Amniotic epithelial cell (primary cell): ENCODE measurements around the gene SCGB3A2.
"Not testable (repeated sequence)": the region's sequence is repeated elsewhere in the genome, so short reads cannot be mapped to it uniquely, and the experiment has no call there.

ENCODE experiments used
- DNase-seq: peaks from one replicate; pipeline ENCODE4 v3.0.0-alpha.2; 2010; ENCODE audit warnings: low read depth

SCGB3A2 gene

DNA sequence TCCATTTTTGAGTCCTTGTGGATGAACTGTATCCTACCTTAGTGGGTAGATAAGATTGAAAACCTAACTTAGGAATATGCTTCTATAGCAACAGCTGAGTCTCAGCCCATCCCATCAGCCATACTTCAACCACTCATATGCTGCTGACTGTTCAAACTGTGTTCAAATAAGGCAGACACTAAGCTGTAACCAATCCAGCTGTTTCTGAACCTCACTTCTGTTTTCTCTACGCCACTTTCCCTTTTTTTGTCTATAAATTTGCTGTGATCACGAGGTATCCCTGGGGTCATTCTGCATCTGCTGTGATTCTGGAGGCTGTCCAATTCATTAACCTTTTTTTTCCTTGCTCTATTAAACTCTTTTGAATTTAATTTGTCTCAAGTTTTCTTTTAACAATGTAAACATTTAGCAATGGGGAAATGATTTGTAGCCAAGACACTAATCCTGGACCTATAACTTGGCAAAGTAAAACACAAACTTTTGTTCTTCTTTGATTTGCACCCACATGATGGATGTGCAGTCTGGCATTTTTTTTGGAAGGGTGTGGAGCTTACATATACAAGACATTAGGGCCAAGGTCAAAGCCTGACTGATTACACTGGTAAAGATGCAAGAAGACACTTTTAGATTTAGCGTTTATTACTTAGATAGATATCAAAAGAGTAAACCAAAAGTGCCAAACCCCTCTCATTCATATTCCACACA, 14.9 kb upstream of the SCGB3A2 start:
- DNase-seq, result no peak

DNA sequence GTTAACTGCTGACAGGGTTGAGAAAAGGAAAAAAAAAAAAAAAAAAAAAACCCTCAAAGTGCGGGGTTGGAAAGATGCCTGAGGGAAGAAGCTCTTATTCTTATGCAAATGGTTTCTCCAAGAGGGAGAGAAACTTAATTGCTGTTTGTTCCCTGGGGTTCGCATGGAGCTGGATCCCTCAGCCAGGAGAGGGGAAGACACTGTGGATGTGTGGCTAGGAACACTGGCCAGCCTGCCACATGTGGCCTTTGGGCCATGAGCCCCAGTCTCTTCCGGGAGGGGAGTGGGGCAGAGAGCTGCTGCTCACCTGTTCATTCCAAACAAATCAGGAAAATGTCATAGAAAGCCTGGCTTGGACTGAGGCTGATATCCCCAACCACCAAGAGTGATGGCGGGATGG, 9.4 kb upstream of the SCGB3A2 start:
- no peak for DNase-seq

DNA sequence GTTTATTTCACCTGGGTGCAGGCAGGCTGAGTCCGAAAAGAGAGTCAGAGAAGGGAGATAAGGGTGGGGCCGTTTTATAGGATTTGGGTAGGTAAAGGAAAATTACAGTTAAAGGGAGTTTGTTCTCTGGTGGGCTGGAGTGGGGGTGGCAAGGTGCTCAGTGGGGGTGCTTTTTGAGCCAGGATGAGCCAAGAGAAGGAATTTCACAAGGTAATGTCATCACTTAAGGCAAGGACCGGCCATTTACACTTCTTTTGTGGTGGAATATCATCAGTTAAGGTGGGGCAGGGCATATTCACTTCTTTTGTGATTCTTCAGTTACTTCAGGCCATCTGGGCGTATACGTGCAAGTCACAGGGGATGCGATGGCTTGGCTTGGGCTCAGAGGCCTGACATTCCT, 8.6 kb upstream of the SCGB3A2 start:
- DNase-seq, result not testable (repeated sequence)

DNA sequence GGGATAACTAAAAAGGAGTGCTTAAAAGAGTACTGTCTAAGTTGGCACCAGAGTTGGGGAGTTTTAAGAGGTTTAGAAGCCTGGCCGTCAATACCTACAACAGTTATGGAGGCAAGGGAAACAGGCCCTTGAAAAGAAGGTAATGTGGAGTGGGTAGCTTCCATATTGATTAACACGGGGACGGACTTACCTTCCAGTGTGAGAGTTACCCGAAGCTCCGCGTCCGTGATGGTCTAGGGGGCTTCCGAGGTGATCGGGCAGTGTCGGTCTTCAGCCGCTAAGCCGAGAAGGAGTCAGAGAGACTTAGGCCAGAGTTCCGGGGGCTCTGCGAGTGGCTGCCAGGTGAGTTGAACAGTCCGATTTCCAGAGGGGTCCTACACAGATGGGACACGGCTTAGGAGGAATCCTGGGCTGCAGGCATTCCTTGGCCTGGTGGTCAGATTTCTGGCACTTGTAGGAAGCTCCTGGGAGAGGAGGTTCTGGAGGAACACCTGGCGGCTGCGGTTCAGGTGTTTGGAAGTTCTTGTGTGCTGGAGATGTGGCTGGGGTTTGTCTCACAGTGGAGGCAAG, 6.4 kb upstream of the SCGB3A2 start:
- DNase-seq, result not testable (repeated sequence)

DNA sequence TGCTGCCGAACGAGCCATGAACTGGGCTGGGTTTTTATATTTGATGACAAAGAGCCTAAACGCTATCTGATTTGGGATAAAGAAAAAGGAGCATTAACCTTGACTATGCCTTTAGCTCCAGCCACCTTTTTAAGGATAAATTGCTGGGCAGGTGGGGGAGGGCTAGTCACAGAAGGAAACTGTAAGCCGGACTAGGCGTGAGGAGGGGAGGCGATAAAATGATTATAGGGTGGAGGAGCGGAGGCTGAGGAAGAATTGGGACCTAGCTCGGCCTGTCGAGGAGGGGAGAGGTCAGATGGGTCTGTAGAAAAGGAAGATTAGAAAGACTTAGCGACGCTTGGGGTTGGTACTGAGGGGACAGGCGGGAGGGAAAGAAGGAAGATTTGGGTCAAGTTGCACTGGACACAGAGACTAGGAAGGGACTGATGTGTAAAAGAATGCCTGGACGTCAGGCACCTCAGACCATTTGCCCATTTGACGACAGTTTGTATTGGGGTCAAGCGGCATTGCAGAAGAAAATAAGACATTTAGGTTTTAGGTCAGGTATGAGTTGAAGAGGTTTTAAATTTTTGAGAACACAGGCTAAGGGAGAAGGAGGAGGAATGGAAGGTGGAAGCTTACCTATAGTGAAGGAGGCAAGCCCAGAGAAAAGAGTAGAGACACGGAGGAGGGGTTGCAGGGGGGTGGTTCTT, 5.6 kb upstream of the SCGB3A2 start:
- not testable (repeated sequence) for DNase-seq

DNA sequence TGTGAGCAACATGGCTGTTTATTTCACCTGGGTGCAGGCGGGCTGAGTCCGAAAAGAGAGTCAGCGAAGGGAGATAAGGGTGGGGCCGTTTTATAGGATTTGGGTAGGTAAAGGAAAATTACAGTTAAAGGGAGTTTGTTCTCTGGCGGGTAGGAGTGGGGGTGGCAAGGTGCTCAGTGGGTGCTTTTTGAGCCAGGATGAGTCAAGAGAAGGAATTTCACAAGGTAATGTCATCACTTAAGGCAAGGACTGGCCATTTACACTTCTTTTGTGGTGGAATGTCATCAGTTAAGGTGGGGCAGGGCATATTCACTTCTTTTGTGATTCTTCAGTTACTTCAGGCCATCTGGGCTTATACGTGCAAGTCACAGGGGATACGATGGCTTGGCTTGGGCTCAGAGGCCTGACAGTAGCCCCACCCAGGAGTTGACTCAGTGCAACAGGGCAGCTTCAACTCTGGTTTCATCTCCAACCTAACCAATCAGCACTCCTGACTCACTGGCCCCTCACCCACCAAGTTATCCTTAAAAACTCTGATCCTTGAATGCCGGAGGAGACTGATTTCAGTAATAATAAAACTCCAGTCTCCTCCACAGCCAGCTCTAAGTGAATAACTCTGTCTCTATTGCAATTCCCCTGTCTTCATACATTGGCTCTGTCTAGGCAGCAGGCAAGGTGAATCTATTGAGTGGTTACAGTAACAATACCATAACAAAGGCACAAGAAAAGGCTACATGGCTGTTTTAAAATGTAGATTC, 4.2 kb upstream of the SCGB3A2 start:
- not testable (repeated sequence) for DNase-seq

DNA sequence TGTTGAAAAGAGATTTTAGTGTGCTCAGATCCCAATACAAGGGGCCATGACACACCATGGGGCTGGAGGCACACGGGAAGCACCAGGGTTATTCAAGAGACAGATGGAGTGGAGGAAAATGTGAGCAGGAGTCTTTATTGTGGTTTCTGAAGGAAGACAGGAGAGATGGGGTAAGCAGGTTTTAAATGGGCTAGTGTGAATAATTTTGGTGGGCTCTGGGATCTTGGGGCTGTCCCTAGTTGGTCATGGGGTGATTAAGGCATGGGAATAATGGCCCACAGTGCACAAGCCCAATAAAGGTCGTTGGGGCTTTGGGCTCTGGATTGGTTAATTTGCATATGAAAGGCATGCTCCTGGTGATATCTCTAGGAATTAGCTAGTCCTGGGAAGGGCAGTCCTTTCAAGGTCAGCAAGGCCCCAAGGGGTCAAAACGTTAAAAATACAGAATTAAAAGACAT, 3.6 kb upstream of the SCGB3A2 start:
- DNase-seq, result no peak

DNA sequence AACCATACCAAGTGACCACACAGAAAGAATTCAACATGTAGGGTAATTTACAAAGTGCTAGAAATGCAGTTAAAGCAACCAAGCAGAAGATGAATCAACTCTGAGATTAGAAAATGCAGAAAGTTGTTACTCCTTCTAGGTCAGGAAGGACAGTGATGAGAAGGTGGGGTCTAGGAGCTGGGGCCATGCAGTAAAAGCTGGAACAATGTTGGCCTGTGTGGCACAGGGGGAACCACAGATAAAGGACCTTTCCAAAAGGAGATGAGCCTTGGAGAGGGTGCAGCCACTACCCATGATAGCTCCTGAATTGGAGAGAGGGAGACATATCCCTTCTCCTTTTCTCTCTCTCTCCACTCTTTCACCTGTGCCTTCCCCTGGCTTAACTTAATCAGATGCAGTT, 2.4 kb upstream of the SCGB3A2 start:
- DNase-seq, result no peak

DNA sequence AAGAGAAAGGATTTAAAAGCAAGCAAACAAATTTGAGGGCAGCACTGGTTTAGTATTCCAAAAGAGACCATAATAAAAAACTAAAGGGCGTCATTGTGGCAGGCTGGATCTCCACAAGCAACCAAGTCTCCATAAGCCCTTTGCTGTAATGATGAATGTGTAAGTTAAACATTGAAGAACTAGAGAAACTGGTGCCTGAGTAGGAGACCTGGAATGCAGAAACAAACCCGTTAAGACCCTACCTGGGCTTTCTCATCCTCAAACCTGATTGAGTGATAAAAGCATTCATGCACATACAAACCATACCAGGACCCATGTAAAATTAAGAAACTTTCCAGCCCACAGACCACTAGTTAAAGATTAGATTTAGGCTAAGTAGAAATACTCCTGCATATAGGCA, 1.9 kb upstream of the SCGB3A2 start:
- no peak for DNase-seq

DNA sequence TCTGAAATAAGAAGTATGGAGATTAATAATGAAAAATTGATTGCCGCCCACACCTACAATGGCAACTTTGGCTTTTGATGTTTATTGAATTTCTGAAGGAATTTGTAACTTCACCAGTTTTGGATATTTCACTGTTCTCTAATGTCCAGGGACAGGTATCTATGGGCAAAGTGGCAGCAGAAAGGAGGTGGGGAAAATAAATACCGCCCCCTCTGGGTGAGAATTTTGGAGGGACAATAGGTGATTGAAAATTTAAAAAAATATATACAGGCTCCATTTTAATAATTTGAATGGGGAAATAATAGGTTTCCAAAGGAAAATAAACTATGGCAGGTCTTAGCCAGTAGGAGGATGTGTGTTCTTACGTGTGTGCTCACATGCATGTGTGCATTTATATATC, 1.3 kb downstream of the SCGB3A2 start:
- DNase-seq, result no peak

DNA sequence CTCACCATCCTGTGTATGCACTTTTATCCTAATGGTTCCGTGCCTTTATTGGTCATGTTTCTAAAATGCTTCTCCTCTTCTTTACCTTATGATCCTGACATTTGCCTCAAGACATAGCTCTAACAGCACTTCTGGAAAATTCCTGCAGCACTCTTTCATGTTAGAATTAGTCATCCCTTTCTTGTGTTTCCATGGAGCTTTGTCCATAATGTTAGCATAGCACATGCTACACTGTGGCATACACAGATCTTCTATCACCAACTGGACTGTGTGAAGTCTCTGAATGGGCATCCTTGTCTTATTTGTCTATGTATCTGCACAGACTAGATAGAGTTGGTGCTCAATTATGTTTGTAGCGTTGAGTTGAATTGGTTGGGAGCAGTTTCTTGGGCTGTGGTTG, 2.0 kb downstream of the SCGB3A2 start:
- no peak for DNase-seq

DNA sequence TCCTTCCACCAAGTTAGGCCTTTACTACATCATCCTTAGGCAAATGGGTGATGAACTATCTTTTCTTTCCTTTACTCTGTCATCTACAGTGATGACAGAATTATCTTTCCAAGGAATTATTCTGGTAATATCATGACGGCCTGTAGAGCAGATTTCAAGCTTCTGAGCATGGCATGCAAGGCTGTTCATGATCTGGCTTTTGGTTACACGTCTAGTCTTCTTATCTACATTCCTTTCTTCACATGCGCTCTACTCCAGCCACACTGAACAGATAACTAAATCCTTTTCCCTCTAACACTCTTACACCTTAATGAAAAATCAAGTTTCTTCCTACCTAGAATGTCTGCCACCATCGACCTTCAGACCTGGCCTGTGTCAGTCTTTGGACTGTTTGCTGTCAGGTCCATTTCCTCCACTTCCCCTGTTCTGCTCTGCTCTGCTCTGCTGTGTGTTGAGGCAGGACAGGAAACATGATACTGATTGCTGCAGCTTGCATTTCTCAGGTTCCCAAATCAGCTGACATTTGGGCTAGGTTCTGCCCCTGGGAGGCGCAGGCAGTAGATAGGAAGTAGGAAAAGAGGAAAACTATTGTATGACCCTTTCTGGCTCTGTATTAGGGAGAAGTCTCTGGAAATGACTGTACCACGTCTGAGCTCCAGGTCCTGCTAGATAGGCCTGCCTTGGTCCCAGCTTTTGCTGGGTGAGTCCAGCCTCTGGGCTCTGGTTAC, 4.2 kb downstream of the SCGB3A2 start:
- DNase-seq, result peak; percentile 68

DNA sequence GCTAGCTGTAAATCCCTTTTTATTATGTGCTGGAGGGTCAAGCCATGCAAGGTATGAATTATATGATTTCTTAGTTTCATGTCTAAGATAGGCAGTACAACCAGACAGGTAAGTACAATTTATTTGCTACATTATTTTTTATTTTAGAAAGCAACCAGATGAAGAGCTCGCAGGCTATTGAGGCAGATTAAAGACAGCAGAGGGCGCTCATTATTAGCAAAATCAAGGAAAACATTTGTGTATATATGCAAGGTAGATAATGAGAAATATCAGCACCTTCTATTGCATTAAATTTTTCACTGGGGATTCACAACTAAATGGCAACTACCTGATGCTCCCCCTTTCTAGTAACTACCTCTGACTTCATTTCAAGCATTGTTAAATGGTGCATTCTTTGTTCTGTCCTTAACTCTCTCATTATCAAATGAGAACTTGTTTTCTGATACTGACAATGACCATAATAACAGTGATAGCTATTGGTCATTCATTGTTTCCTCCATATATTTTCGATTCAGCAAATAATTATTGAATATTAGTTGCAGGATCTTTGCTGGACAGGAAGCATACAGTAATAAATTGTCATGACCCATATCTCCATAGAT, 8.6 kb downstream of the SCGB3A2 start:
- DNase-seq, result peak; percentile 34

DNA sequence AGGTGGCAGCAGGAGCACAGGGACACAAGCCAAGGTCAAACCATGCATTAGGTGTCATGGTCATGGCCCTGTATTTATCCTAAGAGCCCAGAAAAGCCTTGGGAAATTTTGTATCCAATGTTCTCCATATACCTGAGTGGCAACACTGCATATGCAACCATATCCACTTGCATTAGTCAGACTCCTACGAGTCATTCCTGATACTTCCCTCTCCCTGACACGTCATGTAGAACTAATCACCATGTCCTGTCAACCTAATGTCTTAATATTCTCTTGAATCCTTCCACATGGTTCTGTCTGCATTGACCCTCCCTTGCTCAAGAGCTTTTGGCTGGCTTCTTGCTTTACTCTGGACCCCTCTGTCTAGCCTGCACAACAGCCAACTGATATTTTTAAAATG, 9.4 kb downstream of the SCGB3A2 start:
- DNase-seq, result peak; percentile 8

DNA sequence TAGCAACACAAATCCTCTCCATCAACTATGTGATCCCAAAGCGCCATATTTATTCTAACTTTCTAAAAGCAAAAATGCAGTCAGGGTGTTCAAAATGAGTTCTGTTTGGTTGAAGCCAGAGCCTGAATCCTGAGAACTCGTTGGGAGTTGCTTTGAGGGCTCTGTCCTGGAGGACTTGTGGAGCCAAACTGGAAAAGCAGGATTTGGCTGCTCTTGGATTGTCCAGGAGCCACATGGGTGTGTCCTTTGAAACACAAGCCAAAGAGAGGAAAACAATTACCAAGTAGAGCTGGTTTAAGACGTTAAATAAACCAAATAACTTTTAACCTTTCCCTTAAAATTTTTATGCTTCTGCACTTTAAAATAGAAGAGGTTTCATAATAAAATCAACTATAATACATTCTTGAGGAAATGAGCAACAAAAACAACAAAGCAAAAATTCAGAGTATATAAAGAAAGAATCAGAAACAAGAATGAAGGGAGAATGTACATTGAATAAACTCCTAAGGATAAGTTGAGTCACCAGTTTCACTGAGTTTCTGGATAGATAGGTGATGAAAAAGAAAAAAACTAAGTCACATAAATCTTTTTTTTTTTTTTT, 14.3 kb downstream of the SCGB3A2 start:
- no peak for DNase-seq

DNA sequence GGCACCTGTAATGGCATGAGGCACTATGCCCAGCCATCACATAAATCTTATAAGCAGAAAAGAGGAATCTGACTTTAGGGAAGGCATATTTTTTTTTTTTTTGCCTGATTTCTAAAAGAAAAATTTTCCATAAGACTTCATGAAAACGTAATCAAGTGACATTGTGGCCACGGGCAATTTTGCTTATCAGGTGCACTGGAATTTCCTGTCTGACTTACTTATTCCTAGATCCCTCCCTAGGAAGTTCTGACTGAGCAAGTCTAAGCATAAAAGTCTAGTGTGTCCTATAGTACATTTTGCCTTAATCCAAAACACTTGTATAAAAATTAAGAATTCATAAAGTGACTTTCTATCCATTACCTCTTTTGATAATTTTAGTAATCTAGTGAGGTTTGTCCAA, 15.3 kb downstream of the SCGB3A2 start:
- DNase-seq, result no peak

DNA sequence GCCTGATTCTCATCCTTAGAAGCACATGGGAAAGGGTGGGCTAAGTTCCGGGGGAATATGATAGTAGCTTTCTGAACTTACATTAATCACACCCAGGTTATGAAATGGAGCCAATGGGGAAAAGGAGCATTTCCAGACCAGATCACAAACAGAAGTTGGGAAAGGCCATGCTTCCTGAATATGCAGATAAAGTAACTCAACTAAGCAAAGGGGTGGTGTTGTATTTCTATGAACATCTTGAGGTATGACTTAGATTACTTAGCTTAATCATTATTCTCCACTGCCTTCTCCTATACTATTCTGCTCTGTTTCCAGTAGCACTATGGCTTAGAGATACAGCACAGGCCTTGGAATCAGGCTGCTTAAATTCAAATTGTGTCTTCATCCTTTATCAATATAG, 17.4 kb downstream of the SCGB3A2 start:
- no peak for DNase-seq

DNA sequence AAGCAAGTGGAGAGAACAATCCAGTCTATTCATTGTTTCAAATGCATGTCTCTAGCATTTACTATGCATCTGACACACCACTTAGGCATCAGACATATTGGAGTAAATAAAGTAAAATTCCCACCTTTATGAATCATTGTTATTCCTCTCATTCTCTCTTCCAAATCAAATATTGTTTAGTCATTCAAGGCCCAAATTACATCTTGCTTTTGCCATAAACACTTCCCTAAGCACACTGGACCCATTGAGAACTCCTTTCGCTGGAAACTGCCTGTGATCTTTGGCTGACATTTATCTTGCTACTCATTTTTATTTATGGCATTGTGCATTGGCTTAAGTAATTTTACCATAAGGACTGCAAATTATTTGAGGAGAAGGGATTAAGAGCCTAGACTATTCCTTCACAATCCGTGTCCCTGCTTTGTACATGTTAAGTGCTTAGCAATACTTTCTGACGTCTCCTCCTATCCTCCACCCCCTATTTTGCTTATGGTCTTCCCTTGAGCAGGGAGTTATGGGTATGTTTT, 20.4 kb downstream of the SCGB3A2 start:
- no peak for DNase-seq

DNA sequence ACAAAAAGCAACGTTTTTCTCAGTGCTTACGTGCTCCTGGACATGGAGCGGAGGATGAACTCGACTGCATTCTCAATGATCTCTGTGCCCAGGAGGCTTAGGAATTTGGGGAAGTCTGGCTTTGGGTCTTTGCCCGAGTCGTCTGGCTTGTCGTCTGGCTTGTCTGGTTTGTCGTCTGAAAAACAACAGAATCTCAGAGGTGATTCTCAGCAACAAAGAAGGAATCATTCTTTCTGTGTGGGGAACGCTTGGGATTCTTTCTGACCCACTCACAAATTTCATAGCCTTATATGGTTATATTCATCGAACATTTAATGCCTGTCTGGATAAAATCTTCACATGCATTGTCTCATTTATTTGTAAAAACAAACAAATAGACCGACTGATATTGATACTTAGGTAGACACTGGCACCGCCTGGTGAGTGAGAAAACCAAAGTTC, 23.1 kb downstream of the SCGB3A2 start:
- DNase-seq, result peak; percentile 3

DNA sequence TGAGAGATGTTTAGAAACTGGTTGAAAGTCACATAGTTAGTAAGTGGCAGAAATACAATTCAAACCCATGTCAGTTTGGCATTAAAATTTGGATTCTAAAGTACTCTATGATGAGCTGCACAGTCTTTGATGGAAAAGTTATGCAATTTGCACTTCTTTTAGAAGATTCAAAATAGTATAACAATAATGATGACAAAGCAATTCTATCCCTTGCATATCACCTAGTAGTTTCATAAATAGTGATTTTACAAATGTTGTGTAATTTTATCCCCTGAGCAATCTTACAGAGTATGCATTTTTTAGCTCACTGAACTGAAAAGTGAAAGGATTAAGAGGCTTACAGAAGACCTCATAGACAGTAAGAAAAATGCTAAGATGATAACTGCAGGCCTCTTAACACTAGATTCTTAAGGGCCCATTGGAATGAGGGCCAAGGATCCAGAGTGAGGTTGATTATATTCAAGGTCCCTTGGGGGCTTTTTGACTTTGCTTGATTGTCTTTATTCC, 24.2 kb downstream of the SCGB3A2 start:
- peak; percentile 33 for DNase-seq

DNA sequence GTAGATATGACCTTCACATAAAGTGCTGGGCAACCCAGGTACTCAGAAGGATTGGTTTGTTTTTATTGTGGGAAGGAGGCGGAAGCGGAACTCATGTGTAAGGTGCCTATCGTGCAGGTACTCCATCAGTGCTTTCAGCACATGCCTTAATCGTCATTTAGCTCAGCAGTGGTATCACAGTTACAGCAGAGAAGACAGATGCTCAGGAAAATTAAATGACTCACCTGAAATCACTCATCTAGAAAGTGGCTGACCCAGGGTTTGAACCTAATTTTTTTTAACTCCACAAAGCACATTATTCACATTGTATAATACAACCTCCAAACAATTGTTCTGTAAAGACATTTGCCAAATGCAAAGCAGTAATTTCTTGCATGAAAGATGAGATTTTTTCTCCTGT, 25.6 kb downstream of the SCGB3A2 start:
- DNase-seq, result no peak
